IMR-90 (cell line): ENCODE data around the gene LDHB. TPM values are rescaled to one million over a fixed set of nuclear protein-coding genes. Genes with fewer than 3 reads are reported as not detected.
A peak's percentile ranks its signal among the peaks of the same experiment; 100 is the strongest.

Experiments used
- ATAC-seq: fragments of 200-7000 bp; cut with Tn5 transposase; 2 replicates; pipeline ENCODE4 v1.9.1; 2020; ENCODE audit warnings: low read depth, mild to moderate bottlenecking, moderate library complexity
- BruUV-seq: library from RNA; stranded (reverse); fragments of 400-500 nt; replicated peaks from 2 replicates; lab custom pipeline; 2021; lab: Mats Ljungman, UMichigan
- CTCF ChIA-PET: fragments of 300-600 bp; formaldehyde crosslinking; extraction: SDS; loops from one replicate; lab custom pipeline; 2021; ENCODE audit warnings: antibody characterized with exemption; lab: Yijun Ruan, JAX
- POLR2A ChIA-PET: fragments of 300-600 bp; sonication (Branson Sonifier 250); formaldehyde crosslinking; loops from one replicate; lab custom pipeline; 2022; ENCODE audit warnings: antibody characterized with exemption; ENCODE audit not compliant: unreplicated experiment; lab: Charles Lee
- DNase-seq: peaks from one replicate; pipeline ENCODE4 v3.0.0; 2013
- H2AFZ ChIP-seq: replicated peaks from 2 replicates; pipeline ENCODE3; 2013; ENCODE audit warnings: low read length, mild to moderate bottlenecking; ENCODE audit not compliant: poor library complexity
- H2AK5ac ChIP-seq: 2 replicates; pipeline ENCODE4 v1.6.1; 2013; ENCODE audit warnings: low read depth, low read length, inconsistent platforms
- H2AK9ac ChIP-seq: replicated peaks from 2 replicates; pipeline ENCODE3; 2013; ENCODE audit warnings: mild to moderate bottlenecking, low read depth, low read length, moderate library complexity; ENCODE audit not compliant: poor library complexity
- H2BK120ac ChIP-seq: 2 replicates; pipeline ENCODE4 v1.6.1; 2013; ENCODE audit warnings: low read depth, low read length, inconsistent platforms
- H2BK15ac ChIP-seq: 3 replicates; pipeline ENCODE4 v1.6.1; 2013; ENCODE audit warnings: low read depth, low read length, inconsistent platforms
- H2BK20ac ChIP-seq: 2 replicates; pipeline ENCODE4 v1.6.1; 2013; ENCODE audit warnings: low read depth, mild to moderate bottlenecking, inconsistent platforms, low read length, moderate library complexity
- H2BK5ac ChIP-seq: 2 replicates; pipeline ENCODE4 v1.6.1; 2013; ENCODE audit warnings: mild to moderate bottlenecking, low read depth, low read length, inconsistent platforms; ENCODE audit not compliant: poor library complexity, severe bottlenecking
- H3K14ac ChIP-seq: replicated peaks from 2 replicates; pipeline ENCODE4 v1.6.1; 2013; ENCODE audit warnings: low read depth, low read length, inconsistent platforms
- H3K18ac ChIP-seq: 2 replicates; pipeline ENCODE4 v1.6.1; 2013; ENCODE audit warnings: low read depth, low read length, control low read depth
- H3K23ac ChIP-seq: 2 replicates; pipeline ENCODE4 v1.6.1; 2013; ENCODE audit warnings: low read depth, low read length, inconsistent platforms
- H3K27ac ChIP-seq: 2 replicates; pipeline ENCODE4 v1.5.1; 2013; ENCODE audit warnings: mild to moderate bottlenecking, control low read depth, low read length; ENCODE audit not compliant: insufficient read depth
- H3K27me3 ChIP-seq: 2 replicates; pipeline ENCODE4 v1.6.1; 2013; ENCODE audit warnings: low read length; ENCODE audit not compliant: control insufficient read depth, insufficient read depth
- H3K36me3 ChIP-seq: 2 replicates; pipeline ENCODE4 v1.6.1; 2013; ENCODE audit warnings: low read length, mixed read lengths; ENCODE audit not compliant: control insufficient read depth, insufficient read depth
- H3K4ac ChIP-seq: 2 replicates; pipeline ENCODE4 v1.6.1; 2013; ENCODE audit warnings: low read depth, low read length, inconsistent platforms
- H3K4me1 ChIP-seq: 2 replicates; pipeline ENCODE4 v1.6.1; 2013; ENCODE audit warnings: low read length, mixed read lengths; ENCODE audit not compliant: control insufficient read depth, insufficient read depth
- H3K4me2 ChIP-seq: 2 replicates; pipeline ENCODE4 v1.6.1; 2013; ENCODE audit warnings: low read depth, mild to moderate bottlenecking, control low read depth, low read length, moderate library complexity
- H3K4me3 ChIP-seq: 2 replicates; pipeline ENCODE4 v1.5.1; 2013; ENCODE audit warnings: low read depth, mild to moderate bottlenecking, control low read depth, low read length, moderate library complexity; ENCODE audit not compliant: insufficient read depth
- H3K56ac ChIP-seq: 2 replicates; pipeline ENCODE4 v1.6.1; 2013; ENCODE audit warnings: low read length, inconsistent platforms; ENCODE audit not compliant: insufficient read depth; ENCODE audit errors: extremely low read depth
- H3K79me1 ChIP-seq, 2 experiments: 2 replicates each; pipeline ENCODE4 v1.6.1; 2013; ENCODE audit warnings: low read length in 2 of 2, inconsistent platforms in 1 of 2, low read depth in 1 of 2
- H3K9ac ChIP-seq: 2 replicates; pipeline ENCODE4 v1.6.1; 2013; ENCODE audit warnings: low read depth, low read length, control low read depth
- H3K9me1 ChIP-seq: 2 replicates; pipeline ENCODE4 v1.6.1; 2013; ENCODE audit warnings: low read length, inconsistent platforms; ENCODE audit not compliant: insufficient read depth
- H3K9me3 ChIP-seq: 2 replicates; pipeline ENCODE4 v1.6.1; 2013; ENCODE audit warnings: low read length; ENCODE audit not compliant: control insufficient read depth, insufficient read depth
- H4K20me1 ChIP-seq: 2 replicates; pipeline ENCODE4 v1.6.1; 2013; ENCODE audit warnings: low read length, inconsistent platforms; ENCODE audit not compliant: insufficient read depth
- H4K5ac ChIP-seq: 2 replicates; pipeline ENCODE4 v1.6.1; 2013; ENCODE audit warnings: mild to moderate bottlenecking, low read depth, low read length, control low read depth
- H4K8ac ChIP-seq, 2 experiments: 2 replicates each; pipeline ENCODE4 v1.6.1; 2013; ENCODE audit warnings: low read depth in 2 of 2, low read length in 2 of 2, control low read depth in 1 of 2, inconsistent platforms in 1 of 2
- H4K91ac ChIP-seq: 2 replicates; pipeline ENCODE4 v1.6.1; 2013; ENCODE audit warnings: low read depth, low read length, inconsistent platforms; ENCODE audit not compliant: insufficient read depth
- CTCF ChIP-seq: conservative IDR thresholded peaks from 2 replicates; pipeline ENCODE4 v1.5.1; 2012; ENCODE audit warnings: mild to moderate bottlenecking, low read depth, low read length, improper control_type of control experiment
- MXI1 ChIP-seq: IDR thresholded peaks from 2 replicates; pipeline ENCODE4 v1.6.1; 2012; ENCODE audit warnings: low read depth, mild to moderate bottlenecking, low read length, moderate library complexity, borderline replicate concordance
- WGBS, 2 experiments: methylation state at CpG; one replicate each; pipeline versions ENCODE4 v1.1.5 to v1.1.7; 2013; ENCODE audit warnings: missing lambda C conversion rate in 2 of 2; ENCODE audit not compliant: insufficient read length in 1 of 2; ENCODE audit errors: extremely low coverage in 2 of 2; 5-methylcytosine and 5-hydroxymethylcytosine counted together
- dilution Hi-C: fragments of 300-500 bp; cut with HindIII; formaldehyde crosslinking; loops from one replicate; pipeline ENCODE4 v1.14.3; 2018; ENCODE audit warnings: low sequenced_read_pairs; ENCODE audit not compliant: unreplicated experiment
- in situ Hi-C: fragments of 300-500 bp; cut with MboI; formaldehyde crosslinking; loops from 3 replicates; pipeline ENCODE4 v1.14.3; 2019; ENCODE audit warnings: low sequenced_read_pairs, inconsistent platforms, mixed read lengths
- intact Hi-C: fragments of 100-400 bp; cut with micrococcal nuclease; formaldehyde crosslinking; loops from 2 replicates; pipeline ENCODE4 v1.10.0; 2022
- polyA plus RNA-seq, 3 experiments: library from polyadenylated mRNA; depleted of rRNA; stranded (reverse); fragments of >200 nt; gene quantifications; 2 replicates each; pipeline ENCODE4 v1.2.3, GENCODE V29; 2012; ENCODE audit warnings: low replicate concordance in 1 of 3
- total RNA-seq: library from RNA; depleted of rRNA; stranded (reverse); fragments of >200 nt; gene quantifications from 2 replicates; pipeline ENCODE4 v1.2.3, GENCODE V29; 2012

LDHB gene
- total and polyA plus RNA-seq, 2 of the 4 experiments (the other 2 are of a cell fraction), result 623 to 630 TPM

- dilution Hi-C loops (no loop called here), in situ Hi-C loops (loop anchor here (10.0 to 25.0 kb wide), 2 partner anchors 73 to 760 kb away; partner anchors contain the start of gene GYS2), intact Hi-C loops (no loop called here)
- TF ChIP-seq CTCF, result no peak
- TF ChIP-seq MXI1, result no peak
- no peak overlapping the region for H3K4me2 ChIP-seq
- H2BK5ac ChIP-seq, result no peak overlapping the region
- no peak overlapping the region for H4K5ac ChIP-seq
- H2AK5ac ChIP-seq, result no peak overlapping the region
- WGBS, 2 experiments, result 70% methylated on average over 2 of the region's 7 CpGs; no CpG with 5 or more reads in 1 of the 2 experiments
- BruUV-seq, result no TSS peak
- no peaks in the 10 kb centered on the region for H4K20me1 ChIP-seq
- no peak overlapping the region for H2BK20ac ChIP-seq
- ChIA-PET POLR2A (no interaction called here), CTCF (interaction anchor here (0.7 kb wide), 1 partner anchor 25 kb away, joined by 3 read pairs; no protein-coding TSS in a partner anchor)
- no peak overlapping the region for H3K14ac ChIP-seq
- H3K79me1 ChIP-seq, result no peaks in the 10 kb centered on the region
- H3K27ac ChIP-seq, result no peak overlapping the region
- no peak overlapping the region for H3K9ac ChIP-seq
- peaks cover 11% of the 10 kb centered on the region for H3K27me3 ChIP-seq
- H2AFZ ChIP-seq, result no peak overlapping the region
- no peak overlapping the region for H4K91ac ChIP-seq
- ATAC-seq, result 0 out of 2 replicates have a peak, but pooled peaks have one; percentile 27
- H3K4me3 ChIP-seq, result no peak overlapping the region
- no peak overlapping the region for H2BK120ac ChIP-seq
- H2AK9ac ChIP-seq, result no peak overlapping the region
- no peak overlapping the region for H3K23ac ChIP-seq
- DNase-seq, result peak; percentile 53
- no peaks in the 10 kb centered on the region for H3K4me1 ChIP-seq
- H3K18ac ChIP-seq, result no peak overlapping the region
- H2BK15ac ChIP-seq, result no peak overlapping the region
- no peak overlapping the region for H3K56ac ChIP-seq
- no peaks in the 10 kb centered on the region for H3K36me3 ChIP-seq
- H4K8ac ChIP-seq, result no peak overlapping the region
- no peaks in the 10 kb centered on the region for H3K9me1 ChIP-seq
- no peaks in the 10 kb centered on the region for H3K9me3 ChIP-seq
- H3K4ac ChIP-seq, result no peak overlapping the region
Measured at GRCh38 chr12:21677622-21678277, 20.1 kb upstream of the LDHB start.
